Measurements from ENCODE around the gene KLF7. TPM values are rescaled to one million over a fixed set of nuclear protein-coding genes. Genes with fewer than 3 reads are reported as not detected.
A peak's percentile ranks its signal among the peaks of the same experiment; 100 is the strongest.
"Not testable (repeated sequence)": the region's sequence is repeated elsewhere in the genome, so short reads cannot be mapped to it uniquely, and the experiment has no call there.

Gene KLF7
- total RNA-seq, 6 experiments from 2014 or later: 3.3 to 14.2 (median 10.2) TPM

GRCh38 chr2:207038299-207038698 lies 127.4 kb downstream of the KLF7 start:
- Histone ChIP-seq H3K4me1 (no peaks in the 10 kb centered on the region), H3K9me3 (peaks cover 0 to 3% (median 0%) of the 10 kb centered on the region in 4 donors), H3K36me3 (no peaks in the 10 kb centered on the region), H3K27ac (no peak overlapping the region), H3K4me3 (no peak overlapping the region), H3K27me3 (no peaks in the 10 kb centered on the region)
- 89% methylated on average over 2 of the region's 2 CpGs for WGBS (ENCODE audit: insufficient coverage, low coverage, low lambda C conversion rate, missing lambda C conversion rate)
- intact Hi-C loops (cut with DNase I): no loop called here
- DNase-seq (no peak), ATAC-seq (no peak)
- TF ChIP-seq CTCF (IDR thresholded peaks at IDR 0.05) (no peak), POLR2A (IDR thresholded peaks at IDR 0.05) (no peak)

GRCh38 chr2:207037896-207038295 lies 127.9 kb downstream of the KLF7 start:
- H3K9me3 ChIP-seq: peaks cover 0 to 3% (median 0%) of the 10 kb centered on the region in 4 donors
- H3K4me1 ChIP-seq: no peaks in the 10 kb centered on the region
- H3K27me3 ChIP-seq: no peaks in the 10 kb centered on the region
- H3K4me3 ChIP-seq: no peak overlapping the region
- DNase-seq (no peak), ATAC-seq (peak in 2 of 4 donors; percentile 36 to 63)
- intact Hi-C loops (cut with DNase I): no loop called here
- no peak for TF ChIP-seq CTCF (IDR thresholded peaks at IDR 0.05)
- TF ChIP-seq POLR2A (IDR thresholded peaks at IDR 0.05): no peak
- H3K36me3 ChIP-seq: no peaks in the 10 kb centered on the region
- WGBS (ENCODE audit: insufficient coverage, low coverage, low lambda C conversion rate, missing lambda C conversion rate): 44% methylated on average over 7 of the region's 7 CpGs
- H3K27ac ChIP-seq: no peak overlapping the region

- H3K27me3 ChIP-seq; H3K4me3 ChIP-seq; H3K9me3 ChIP-seq; ATAC-seq; DNase-seq; H3K27ac ChIP-seq; intact Hi-C loops (cut with DNase I); H3K4me1 ChIP-seq; H3K36me3 ChIP-seq: not testable (repeated sequence)
- WGBS (ENCODE audit: insufficient coverage, low coverage, low lambda C conversion rate, missing lambda C conversion rate): no CpG with 5 or more reads among the region's 8 CpGs
Measured at GRCh38 chr2:207037023-207037422, 128.7 kb downstream of the KLF7 start.

- Histone ChIP-seq H3K27ac (no peak overlapping the region), H3K4me1 (no peaks in the 10 kb centered on the region), H3K9me3 (peaks cover 0 to 3% (median 0%) of the 10 kb centered on the region in 4 donors), H3K4me3 (no peak overlapping the region), H3K36me3 (no peaks in the 10 kb centered on the region), H3K27me3 (no peaks in the 10 kb centered on the region)
- intact Hi-C loops (cut with DNase I): no loop called here
- 48% methylated on average over 2 of the region's 2 CpGs for WGBS (ENCODE audit: insufficient coverage, low coverage, low lambda C conversion rate, missing lambda C conversion rate)
- DNase-seq (no peak), ATAC-seq (no peak)
- TF ChIP-seq POLR2A (IDR thresholded peaks at IDR 0.05): no peak
- no peak for TF ChIP-seq CTCF (IDR thresholded peaks at IDR 0.05)
Measured at GRCh38 chr2:207035875-207036274, 129.9 kb downstream of the KLF7 start.

- intact Hi-C loops (cut with DNase I): no loop called here
- WGBS (ENCODE audit: insufficient coverage, low coverage, low lambda C conversion rate, missing lambda C conversion rate): 57% methylated on average over 2 of the region's 2 CpGs
- Histone ChIP-seq H3K4me3 (no peak overlapping the region), H3K9me3 (peaks cover 0 to 3% (median 0%) of the 10 kb centered on the region in 4 donors), H3K4me1 (no peaks in the 10 kb centered on the region), H3K36me3 (no peaks in the 10 kb centered on the region), H3K27ac (no peak overlapping the region), H3K27me3 (no peaks in the 10 kb centered on the region)
- ATAC-seq: no peak
- DNase-seq: no peak
- TF ChIP-seq CTCF (IDR thresholded peaks at IDR 0.05) (no peak), POLR2A (IDR thresholded peaks at IDR 0.05) (no peak)
Measured at GRCh38 chr2:207032490-207032889, 133.3 kb downstream of the KLF7 start.

Small RNA genes lying within 50 kb of the gene (microRNA-seq; reads per million reads assigned to microRNA genes)
- gene MIR2355 (5.8 to 7.7 reads per million in 2 donors), gene MIR7845 (1.9 to 5.5 reads per million in 2 donors)

Small RNA genes lying within 50 kb of the gene (small RNA-seq; reads per million reads assigned to genes)
- gene MIR2355 (0 to 0.48 reads per million in 2 experiments), gene MIR7845 (0 reads per million in 2 experiments)

Other genes with a start within 250 kb of the KLF7 start
- under 1 TPM in 4 of 6 experiments, not detected in 2; 0.22 to 0.46 (median 0.34) TPM for gene CPO, start 226.4 kb downstream of the KLF7 start, total RNA-seq

Measured in right lobe of liver (tissue), 6 donors.